ENCODE data around the gene CNOT6L.

CNOT6L gene

GRCh38 chr4:77826275-77826674 is 7.1 kb upstream of the CNOT6L start:
- no peak for DNase-seq (ENCODE audit: extremely low spot score)
- ChIA-PET CTCF (no interaction called here), POLR2A (no interaction called here)

GRCh38 chr4:77821775-77822174 is 2.6 kb upstream of the CNOT6L start:
- no peak for DNase-seq (ENCODE audit: extremely low spot score)
- TF ChIP-seq, protein P1, sequence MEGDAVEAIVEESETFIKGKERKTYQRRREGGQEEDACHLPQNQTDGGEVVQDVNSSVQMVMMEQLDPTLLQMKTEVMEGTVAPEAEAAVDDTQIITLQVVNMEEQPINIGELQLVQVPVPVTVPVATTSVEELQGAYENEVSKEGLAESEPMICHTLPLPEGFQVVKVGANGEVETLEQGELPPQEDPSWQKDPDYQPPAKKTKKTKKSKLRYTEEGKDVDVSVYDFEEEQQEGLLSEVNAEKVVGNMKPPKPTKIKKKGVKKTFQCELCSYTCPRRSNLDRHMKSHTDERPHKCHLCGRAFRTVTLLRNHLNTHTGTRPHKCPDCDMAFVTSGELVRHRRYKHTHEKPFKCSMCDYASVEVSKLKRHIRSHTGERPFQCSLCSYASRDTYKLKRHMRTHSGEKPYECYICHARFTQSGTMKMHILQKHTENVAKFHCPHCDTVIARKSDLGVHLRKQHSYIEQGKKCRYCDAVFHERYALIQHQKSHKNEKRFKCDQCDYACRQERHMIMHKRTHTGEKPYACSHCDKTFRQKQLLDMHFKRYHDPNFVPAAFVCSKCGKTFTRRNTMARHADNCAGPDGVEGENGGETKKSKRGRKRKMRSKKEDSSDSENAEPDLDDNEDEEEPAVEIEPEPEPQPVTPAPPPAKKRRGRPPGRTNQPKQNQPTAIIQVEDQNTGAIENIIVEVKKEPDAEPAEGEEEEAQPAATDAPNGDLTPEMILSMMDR (IDR thresholded peaks at IDR 0.05; ENCODE audit: control extremely low read depth, extremely low read depth, low read depth, missing control alignments): no peak
- POLR2A ChIA-PET: no interaction called here
- CTCF ChIA-PET: no interaction called here

More at GRCh38 chr4:77826275-77826674, 7.1 kb upstream of the CNOT6L start:
- TF ChIP-seq, protein P1 (IDR thresholded peaks at IDR 0.05; ENCODE audit: control extremely low read depth, extremely low read depth, low read depth, missing control alignments): no peak

DNA sequence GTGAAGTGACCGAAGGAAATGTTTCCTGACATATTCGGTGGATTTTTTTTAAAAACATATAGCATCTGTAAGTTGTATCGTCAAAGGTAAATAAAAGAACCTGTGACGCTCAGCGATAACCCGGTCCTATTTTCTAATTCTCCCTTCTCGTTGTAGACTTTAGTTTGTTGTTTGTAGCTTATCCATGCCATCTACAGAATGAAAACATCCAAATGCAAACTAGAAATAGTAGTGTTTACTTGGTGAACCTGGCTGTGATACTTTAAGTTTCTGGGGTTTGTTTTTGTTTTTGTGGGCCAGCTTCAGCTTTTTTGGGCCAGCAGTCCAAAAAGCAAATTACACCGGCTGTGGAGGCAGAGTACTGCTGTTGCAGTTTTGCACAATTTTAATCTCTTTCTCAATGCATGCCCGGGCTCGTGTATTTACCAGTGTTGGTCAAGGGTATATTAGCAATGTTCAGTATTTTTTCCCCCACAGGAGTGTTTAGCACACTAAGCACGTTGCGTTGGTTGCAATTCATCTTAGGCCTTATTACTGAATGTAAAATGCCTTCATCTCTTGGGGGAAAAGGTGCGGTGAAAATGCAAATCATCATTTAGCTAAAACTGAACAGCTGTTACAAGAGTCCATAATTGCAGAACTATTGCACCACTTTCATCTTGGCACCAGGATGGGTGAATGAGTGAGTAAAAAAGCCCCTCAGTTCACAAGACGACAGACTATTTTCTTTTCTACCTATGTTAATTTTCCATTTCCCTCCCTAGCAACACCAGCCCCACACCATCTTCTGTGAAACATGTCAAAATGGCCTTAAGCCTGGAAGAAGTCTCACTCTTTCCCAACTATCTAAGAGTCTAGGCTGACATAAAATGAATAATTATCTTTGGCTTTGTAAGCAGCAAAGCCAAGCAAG is 1.7 kb upstream of the CNOT6L start:
- TF ChIP-seq, protein P1 (IDR thresholded peaks at IDR 0.05; ENCODE audit: control extremely low read depth, extremely low read depth, low read depth, missing control alignments): no peak
- POLR2A ChIA-PET: interaction anchor here (0.6 to 1.7 kb wide), 3 partner anchors 41 to 750 kb away, joined by 3 to 10 read pairs (median 9); partner anchors contain the start of gene MRPL1
- CTCF ChIA-PET: interaction anchor here (1.4 to 1.7 kb wide), 4 partner anchors 21 to 41 kb away, joined by 4 to 9 read pairs (median 4); partner anchors contain the start of gene MRPL1
- no peak for DNase-seq (ENCODE audit: extremely low spot score)

DNA sequence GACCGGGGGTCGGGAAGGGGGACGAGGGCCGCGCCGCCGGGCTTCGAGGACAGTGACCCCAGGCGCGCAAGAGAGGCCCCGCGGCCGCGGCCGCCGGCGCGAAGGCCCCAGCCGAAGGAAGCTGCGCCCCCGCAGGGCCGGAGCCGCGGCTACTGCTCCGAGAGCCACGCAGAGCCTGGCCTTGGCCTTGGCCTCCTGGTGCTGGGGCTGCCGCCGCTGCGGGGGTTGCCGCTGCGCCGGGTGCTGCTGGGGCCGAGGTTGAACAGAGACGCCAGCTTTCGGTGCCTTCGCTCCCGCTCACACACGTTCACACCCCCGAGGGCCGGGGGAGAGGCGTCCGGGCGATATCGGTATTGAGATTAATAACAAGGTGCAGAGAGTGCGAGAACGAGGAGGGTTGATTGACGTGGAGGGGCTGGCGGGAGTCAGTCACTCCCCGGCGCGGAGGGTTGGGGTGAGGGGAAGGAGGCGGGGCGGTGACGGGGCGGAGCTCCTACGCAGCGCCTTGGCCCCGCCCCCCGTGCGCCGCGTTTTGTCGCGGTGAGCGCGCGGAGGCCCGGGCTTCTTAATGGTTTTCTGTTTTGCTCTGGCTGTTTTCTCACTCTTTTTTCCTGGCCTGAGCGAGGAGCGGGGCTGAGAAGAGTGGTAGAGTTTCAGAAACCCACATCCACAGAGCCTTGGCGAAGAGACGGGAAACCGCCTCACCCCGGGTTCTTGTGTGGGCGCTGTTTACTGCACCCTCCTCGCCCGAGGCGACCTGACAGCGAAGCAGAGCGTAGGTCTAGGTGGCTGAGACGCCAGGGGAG is 878 bp upstream of the CNOT6L start:
- DNase-seq (ENCODE audit: extremely low spot score): peak; percentile 94
- TF ChIP-seq, protein P1 (IDR thresholded peaks at IDR 0.05; ENCODE audit: control extremely low read depth, extremely low read depth, low read depth, missing control alignments): peak; percentile 1
- POLR2A ChIA-PET: interaction anchor here (0.6 to 1.7 kb wide), 4 partner anchors 16 to 749 kb away, joined by 3 to 10 read pairs (median 7); partner anchors contain the start of gene MRPL1
- CTCF ChIA-PET: interaction anchor here (1.4 to 1.7 kb wide), 4 partner anchors 20 to 42 kb away, joined by 4 to 9 read pairs (median 4); partner anchors contain the start of gene MRPL1

- ChIA-PET POLR2A (interaction anchor here (0.7 to 1.7 kb wide), 3 partner anchors 17 to 45 kb away, joined by 3 to 9 read pairs (median 5); partner anchors contain the start of gene MRPL1), CTCF (interaction anchor here (1.4 to 1.7 kb wide), 4 partner anchors 19 to 43 kb away, joined by 4 to 9 read pairs (median 4); partner anchors contain the start of gene MRPL1)
- TF ChIP-seq, protein P1 (IDR thresholded peaks at IDR 0.05; ENCODE audit: control extremely low read depth, extremely low read depth, low read depth, missing control alignments): no peak
- DNase-seq (ENCODE audit: extremely low spot score): no peak
These were observed 255 bp upstream of the CNOT6L start for GRCh38 chr4:77819404-77819842.

Data from GM10248 (cell line).